HCT116 (cell line): Measurements from ENCODE around the gene TGOLN2. TPM values are rescaled to one million over a fixed set of nuclear protein-coding genes. Genes with fewer than 3 reads are reported as not detected.
"Not testable (repeated sequence)": the region's sequence is repeated elsewhere in the genome, so short reads cannot be mapped to it uniquely, and the experiment has no call there.

ENCODE experiments used
- ATAC-seq: fragments of 200-7000 bp; cut with Tn5 transposase; 2 replicates; pipeline ENCODE4 v1.9.1; 2020; ENCODE audit warnings: mild to moderate bottlenecking, moderate library complexity
- BruUV-seq: library from RNA; stranded (reverse); fragments of 400-500 nt; replicated peaks from 2 replicates; lab custom pipeline; 2021; lab: Mats Ljungman, UMichigan
- CTCF ChIA-PET: fragments of 300-600 bp; sonication (Branson Sonifier 250); formaldehyde crosslinking; loops from one replicate; lab custom pipeline; 2021; ENCODE audit warnings: antibody characterized with exemption; lab: Charles Lee
- POLR2A ChIA-PET: fragments of 300-600, 350-600 bp; sonication (Branson Sonifier 250); formaldehyde crosslinking; loops from one replicate; lab custom pipeline; 2021; ENCODE audit warnings: antibody characterized with exemption; lab: Charles Lee
- RAD21 ChIA-PET, 2 experiments: fragments of 300-600 bp; sonication (Branson Sonifier 250); formaldehyde crosslinking; loops; one replicate each; lab custom pipeline; 2023; ENCODE audit warnings: low total read pairs in 2 of 2; ENCODE audit not compliant: uncharacterized antibody in 2 of 2, unreplicated experiment in 2 of 2, low non-redundant PET in 1 of 2; lab: Charles Lee
- DNase-seq: peaks from one replicate; pipeline ENCODE4 v3.0.0-alpha.2; 2010; ENCODE audit warnings: low read depth, low spot score
- H2AFZ ChIP-seq: fragments of 200-600 bp; shearing (Covaris generic), sonication (generic); 2 replicates; pipeline ENCODE4 v1.6.1; 2017; ENCODE audit warnings: low read depth, mixed run types, mixed read lengths, antibody characterized with exemption, low read length; ENCODE audit not compliant: poor library complexity, severe bottlenecking
- H3K27ac ChIP-seq: 2 replicates; pipeline ENCODE4 v1.5.1; 2012; ENCODE audit warnings: low read depth, low read length
- H3K27me3 ChIP-seq: fragments of 200-600 bp; sonication (generic); 2 replicates; pipeline ENCODE4 v1.6.1; 2016; ENCODE audit warnings: mixed run types, low read length, mixed read lengths; ENCODE audit not compliant: insufficient read depth
- H3K36me3 ChIP-seq, 2 experiments: fragments of 200-500 bp in 1 of 2; fragments of 200-600 bp in 1 of 2; sonication (Bioruptor generic) in 1 of 2; sonication (generic) in 1 of 2; 2 replicates each; pipeline versions ENCODE4 v1.5.1 to v1.6.1; 2014 to 2016; ENCODE audit warnings: low read length in 2 of 2, inconsistent platforms in 1 of 2, mixed read lengths in 1 of 2, mixed run types in 1 of 2; ENCODE audit not compliant: insufficient read depth in 2 of 2, control insufficient read depth in 1 of 2
- H3K4me1 ChIP-seq, 2 experiments: fragments of 200-600 bp in 1 of 2; sonication (generic) in 1 of 2; 2 replicates each; pipeline versions ENCODE4 v1.5.1 to v1.6.1; 2012 to 2017; ENCODE audit warnings: low read length in 2 of 2, inconsistent platforms in 1 of 2, mild to moderate bottlenecking in 1 of 2, mixed read lengths in 1 of 2, mixed run types in 1 of 2, moderate library complexity in 1 of 2; ENCODE audit not compliant: insufficient read depth in 2 of 2, control insufficient read depth in 1 of 2
- H3K4me2 ChIP-seq: fragments of 200-600 bp; sonication (generic); 2 replicates; pipeline ENCODE4 v1.6.1; 2017; ENCODE audit warnings: mixed run types, low read length, mixed read lengths
- H3K4me3 ChIP-seq, 2 experiments: fragments of 200-600 bp in 1 of 2; sonication (generic) in 1 of 2; replicated peaks in 1 of 2; 2 replicates each; pipeline ENCODE4 v1.5.1; 2011 to 2016; ENCODE audit warnings: low read length in 2 of 2, control low read depth in 1 of 2, low read depth in 1 of 2, mild to moderate bottlenecking in 1 of 2, mixed read lengths in 1 of 2, mixed run types in 1 of 2
- H3K79me2 ChIP-seq: fragments of 200-600 bp; sonication (generic); 2 replicates; pipeline ENCODE4 v1.6.1; 2017; ENCODE audit warnings: mild to moderate bottlenecking, mixed run types, low read length, moderate library complexity, mixed read lengths; ENCODE audit not compliant: insufficient read depth
- H3K9ac ChIP-seq: fragments of 200-600 bp; sonication (generic); 2 replicates; pipeline ENCODE4 v1.6.1; 2016; ENCODE audit warnings: low read length, mixed read lengths
- H3K9me2 ChIP-seq: fragments of 200-600 bp; sonication (generic), shearing (Covaris generic); 2 replicates; pipeline ENCODE4 v1.6.1; 2017; ENCODE audit warnings: mixed run types, mild to moderate bottlenecking, moderate library complexity; ENCODE audit not compliant: insufficient read depth
- H3K9me3 ChIP-seq, 2 experiments: fragments of 200-500 bp in 1 of 2; fragments of 200-600 bp in 1 of 2; sonication (Bioruptor generic) in 1 of 2; sonication (generic) in 1 of 2; 2 replicates each; pipeline ENCODE4 v1.6.1; 2014 to 2017; ENCODE audit warnings: low read length in 2 of 2, mixed read lengths in 2 of 2, inconsistent platforms in 1 of 2, low read depth in 1 of 2, mild to moderate bottlenecking in 1 of 2, mixed run types in 1 of 2, moderate library complexity in 1 of 2; ENCODE audit not compliant: control insufficient read depth in 1 of 2, insufficient read depth in 1 of 2
- H4K20me1 ChIP-seq: fragments of 200-600 bp; sonication (generic), shearing (Covaris generic); 2 replicates; pipeline ENCODE4 v1.6.1; 2017; ENCODE audit warnings: mixed run types, mild to moderate bottlenecking, moderate library complexity; ENCODE audit not compliant: insufficient read depth
- CEBPB ChIP-seq: IDR thresholded peaks from 2 replicates; pipeline ENCODE4 v1.6.1; 2012; ENCODE audit warnings: low read depth
- EGR1 ChIP-seq: IDR thresholded peaks from 2 replicates; pipeline ENCODE4 v1.6.1; 2012; ENCODE audit warnings: low read depth
- ELF1 ChIP-seq: IDR thresholded peaks from 2 replicates; pipeline ENCODE4 v1.6.1; 2012; ENCODE audit warnings: low read depth, borderline replicate concordance
- EZH2 ChIP-seq: fragments of 200-600 bp; sonication (generic); IDR thresholded peaks from 2 replicates; pipeline ENCODE4 v1.6.1; 2017; ENCODE audit warnings: antibody characterized with exemption, mixed run types
- EZH2phosphoT487 ChIP-seq: fragments of 200-600 bp; IDR thresholded peaks from 2 replicates; pipeline ENCODE4 v1.6.1; 2018; ENCODE audit warnings: antibody characterized with exemption, borderline replicate concordance
- POLR2A ChIP-seq: IDR thresholded peaks from 2 replicates; pipeline ENCODE4 v1.7.0; 2011; ENCODE audit warnings: borderline replicate concordance; ENCODE audit not compliant: insufficient read depth, insufficient read length; ENCODE audit errors: extremely low read depth
- RAD21 ChIP-seq: IDR thresholded peaks from 2 replicates; pipeline ENCODE4 v1.6.1; 2012; ENCODE audit warnings: low read depth, mild to moderate bottlenecking
- SP1 ChIP-seq: IDR thresholded peaks from 2 replicates; pipeline ENCODE4 v1.6.1; 2012; ENCODE audit warnings: low read depth
- SRF ChIP-seq: IDR thresholded peaks from 2 replicates; pipeline ENCODE4 v1.6.1; 2012; ENCODE audit warnings: low read depth
- TCF7L2 ChIP-seq: IDR thresholded peaks from 2 replicates; pipeline ENCODE4 v1.7.0; 2011; ENCODE audit warnings: borderline replicate concordance, inconsistent platforms; ENCODE audit not compliant: insufficient read depth, insufficient read length; ENCODE audit errors: extremely low read depth
- intact Hi-C: fragments of 100-400 bp; cut with micrococcal nuclease; formaldehyde crosslinking; loops from 2 replicates; pipeline ENCODE4 v1.10.0; 2022
- total RNA-seq: library from RNA; stranded (reverse); gene quantifications from one replicate; pipeline ENCODE4 v1.2.1, GENCODE V29; 2021; ENCODE audit not compliant: unreplicated experiment
- TF ChIP-seq, protein P1 (sequence below), 3 experiments: fragments of 200-600 bp in 1 of 3; sonication (generic) in 1 of 3; IDR thresholded peaks in 2 of 3; conservative IDR thresholded peaks in 1 of 3; 2 replicates each; pipeline ENCODE4 v1.5.1; 2012 to 2017; ENCODE audit warnings: low read depth in 2 of 3, low read length in 2 of 3, antibody characterized with exemption in 1 of 3, borderline replicate concordance in 1 of 3, control low read depth in 1 of 3, mild to moderate bottlenecking in 1 of 3, mixed read lengths in 1 of 3, mixed run types in 1 of 3, moderate library complexity in 1 of 3; ENCODE audit not compliant: insufficient read depth in 1 of 3
- TF ChIP-seq, protein P2 (sequence below): IDR thresholded peaks from 2 replicates; pipeline ENCODE4 v1.6.1; 2012

Gene TGOLN2
- total RNA-seq, 1 experiment from 2014 or later, result 43.2 TPM

DNA sequence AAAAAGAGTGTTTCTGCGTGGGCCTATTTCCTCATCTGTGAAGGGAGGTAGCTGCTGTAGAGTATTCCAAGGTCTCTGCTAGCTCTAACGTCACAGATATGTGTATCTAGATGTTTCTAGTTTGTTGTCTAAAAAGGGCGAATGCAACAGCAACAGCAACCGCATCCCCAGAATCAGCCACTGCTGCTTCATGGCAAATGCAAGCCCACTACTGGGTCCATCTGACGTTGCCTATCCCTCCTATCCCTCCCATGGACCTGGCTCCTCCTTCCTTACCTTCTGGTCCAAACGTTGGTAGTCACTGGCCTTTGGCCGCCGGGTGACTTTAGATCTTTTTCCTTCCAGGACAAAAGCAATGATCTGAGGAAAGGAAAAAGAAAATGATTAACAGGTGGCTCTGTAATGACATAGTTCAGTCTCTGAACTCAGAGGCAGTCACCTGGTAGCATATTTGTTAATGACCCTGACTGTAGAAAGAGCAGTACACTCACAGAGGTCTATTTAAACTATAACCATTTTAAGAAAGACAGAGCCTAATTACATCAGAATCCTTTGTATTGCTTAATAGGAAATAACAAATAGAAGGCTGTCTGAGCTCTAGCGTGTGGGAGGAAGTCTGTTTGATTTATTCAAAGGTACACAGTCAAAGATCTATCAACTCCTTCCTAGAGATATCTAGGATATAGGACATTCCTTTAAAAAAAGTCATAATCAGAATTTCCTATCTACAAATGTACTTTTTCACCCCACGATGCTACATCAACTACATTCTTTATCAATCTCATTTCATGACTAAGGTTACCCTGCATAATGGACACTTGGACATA lies 2.9 kb downstream of the TGOLN2 start:
- Histone ChIP-seq H3K9me2 (no peaks in the 10 kb centered on the region), H3K4me2 (no peak overlapping the region), H3K36me3 (peaks cover 43 to 52% of the 10 kb centered on the region in 2 experiments), H3K9me3 (no peaks in the 10 kb centered on the region), H3K27me3 (no peaks in the 10 kb centered on the region), H3K27ac (no peak overlapping the region), H3K9ac (no peak overlapping the region), H3K79me2 (peaks cover 71% of the 10 kb centered on the region), H3K4me1 (peaks cover 10 to 21% of the 10 kb centered on the region in 2 experiments), H4K20me1 (peaks cover 5% of the 10 kb centered on the region; the same call in 1 of the 2 replicates), H3K4me3 (no peak overlapping the region), H2AFZ (no peak overlapping the region)
- DNase-seq (no peak), ATAC-seq (no peak)
- RAD21 ChIA-PET, result no interaction called here
- POLR2A ChIA-PET, result no interaction called here
- intact Hi-C loops, result loop anchor here (10.0 kb wide), 1 partner anchor 230 kb away; no protein-coding TSS in a partner anchor
- TF ChIP-seq EGR1, result no peak
- TF ChIP-seq EZH2phosphoT487, result no peak
- TF ChIP-seq RAD21, result no peak
- no peak for TF ChIP-seq EZH2
- no peak for TF ChIP-seq ELF1
- no peak for TF ChIP-seq SRF
- TF ChIP-seq, protein P1, sequence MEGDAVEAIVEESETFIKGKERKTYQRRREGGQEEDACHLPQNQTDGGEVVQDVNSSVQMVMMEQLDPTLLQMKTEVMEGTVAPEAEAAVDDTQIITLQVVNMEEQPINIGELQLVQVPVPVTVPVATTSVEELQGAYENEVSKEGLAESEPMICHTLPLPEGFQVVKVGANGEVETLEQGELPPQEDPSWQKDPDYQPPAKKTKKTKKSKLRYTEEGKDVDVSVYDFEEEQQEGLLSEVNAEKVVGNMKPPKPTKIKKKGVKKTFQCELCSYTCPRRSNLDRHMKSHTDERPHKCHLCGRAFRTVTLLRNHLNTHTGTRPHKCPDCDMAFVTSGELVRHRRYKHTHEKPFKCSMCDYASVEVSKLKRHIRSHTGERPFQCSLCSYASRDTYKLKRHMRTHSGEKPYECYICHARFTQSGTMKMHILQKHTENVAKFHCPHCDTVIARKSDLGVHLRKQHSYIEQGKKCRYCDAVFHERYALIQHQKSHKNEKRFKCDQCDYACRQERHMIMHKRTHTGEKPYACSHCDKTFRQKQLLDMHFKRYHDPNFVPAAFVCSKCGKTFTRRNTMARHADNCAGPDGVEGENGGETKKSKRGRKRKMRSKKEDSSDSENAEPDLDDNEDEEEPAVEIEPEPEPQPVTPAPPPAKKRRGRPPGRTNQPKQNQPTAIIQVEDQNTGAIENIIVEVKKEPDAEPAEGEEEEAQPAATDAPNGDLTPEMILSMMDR (IDR thresholded peaks at IDR 0.05 in 2 of 3, conservative IDR thresholded peaks at IDR 0.05 in 1 of 3; ENCODE audit: borderline replicate concordance in 1 of 3, insufficient read depth in 1 of 3, low read depth in 2 of 3, low read length in 2 of 3), result no peak
- no peak for TF ChIP-seq CEBPB
- no peak for TF ChIP-seq SP1
- no peak for TF ChIP-seq TCF7L2
- TF ChIP-seq, protein P2, sequence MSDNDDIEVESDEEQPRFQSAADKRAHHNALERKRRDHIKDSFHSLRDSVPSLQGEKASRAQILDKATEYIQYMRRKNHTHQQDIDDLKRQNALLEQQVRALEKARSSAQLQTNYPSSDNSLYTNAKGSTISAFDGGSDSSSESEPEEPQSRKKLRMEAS, result no peak
- TF ChIP-seq POLR2A, result no peak
- BruUV-seq, result no TSS peak
- CTCF ChIA-PET, result no interaction called here

DNA sequence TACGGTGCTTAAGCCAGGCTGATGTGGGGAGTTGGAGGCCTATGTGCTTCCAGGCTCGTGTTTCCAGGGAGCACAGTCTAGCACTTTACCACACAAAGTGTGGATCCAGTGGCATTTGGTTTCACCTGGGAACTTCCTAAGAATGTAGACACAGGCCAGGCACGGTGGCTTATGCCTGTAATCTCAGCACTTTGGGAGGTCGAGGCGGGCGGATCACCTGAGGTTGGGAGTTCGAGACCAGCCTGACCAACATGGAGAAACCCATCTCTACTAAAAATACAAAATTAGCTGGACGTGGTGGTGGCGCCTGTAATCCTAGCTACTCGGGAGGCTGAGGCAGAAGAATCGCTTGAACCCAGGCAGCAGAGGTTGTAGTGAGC lies 3.8 kb downstream of the TGOLN2 start:
- H3K4me2 ChIP-seq, H3K9ac ChIP-seq, H2AFZ ChIP-seq, POLR2A ChIA-PET, H4K20me1 ChIP-seq, H3K27ac ChIP-seq, BruUV-seq, H3K4me3 ChIP-seq, ATAC-seq, CTCF ChIA-PET, H3K9me3 ChIP-seq, RAD21 ChIA-PET, H3K9me2 ChIP-seq, H3K27me3 ChIP-seq, DNase-seq: not testable (repeated sequence)
- peaks cover 9 to 21% of the 10 kb centered on the region in 2 experiments for H3K4me1 ChIP-seq
- H3K79me2 ChIP-seq, result peaks cover 80% of the 10 kb centered on the region
- H3K36me3 ChIP-seq, result peaks cover 45 to 57% of the 10 kb centered on the region in 2 experiments
- intact Hi-C loops, result loop anchor here (10.0 kb wide), 1 partner anchor 231 kb away; no protein-coding TSS in a partner anchor
